HG02943 (cell line): ENCODE data around the gene SPECC1L.

Experiments
- ATAC-seq: cut with Tn5 transposase; IDR thresholded peaks from one replicate; pipeline ENCODE4 v1.9.1; 2021; ENCODE audit warnings: mild to moderate bottlenecking, low read depth, moderate library complexity; ENCODE audit not compliant: unreplicated experiment

The SPECC1L gene

GRCh38 chr22:24435861-24436371 lies 165.3 kb downstream of the SPECC1L start:
- ATAC-seq, result no peak

GRCh38 chr22:24436553-24436952 lies 165.9 kb downstream of the SPECC1L start:
- ATAC-seq, result no peak

GRCh38 chr22:24437091-24437490 lies 166.5 kb downstream of the SPECC1L start:
- no peak for ATAC-seq

GRCh38 chr22:24437741-24438328 lies 167.2 kb downstream of the SPECC1L start:
- no peak for ATAC-seq

DNA sequence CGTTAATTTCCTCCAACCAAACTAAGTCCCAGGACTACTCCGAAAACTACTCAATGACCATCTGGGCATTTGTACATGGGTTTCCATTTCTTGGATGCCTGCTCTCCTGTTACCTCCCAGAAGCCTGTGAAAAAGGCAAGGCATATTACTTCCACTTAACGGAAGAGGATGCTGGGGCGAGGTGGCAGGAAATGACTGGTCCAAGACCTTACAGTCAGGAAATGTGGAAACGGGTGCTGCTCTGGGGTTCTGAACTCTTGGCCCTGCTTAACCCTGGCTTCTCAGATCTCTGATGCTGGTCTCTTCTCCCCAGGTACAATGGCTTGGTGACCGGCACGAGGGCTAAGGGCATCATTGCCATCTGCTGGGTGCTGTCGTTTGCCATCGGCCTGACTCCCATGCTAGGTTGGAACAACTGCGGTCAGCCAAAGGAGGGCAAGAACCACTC lies 169.7 kb downstream of the SPECC1L start:
- ATAC-seq, result no peak

GRCh38 chr22:24440718-24441405 lies 170.2 kb downstream of the SPECC1L start:
- ATAC-seq, result no peak

DNA sequence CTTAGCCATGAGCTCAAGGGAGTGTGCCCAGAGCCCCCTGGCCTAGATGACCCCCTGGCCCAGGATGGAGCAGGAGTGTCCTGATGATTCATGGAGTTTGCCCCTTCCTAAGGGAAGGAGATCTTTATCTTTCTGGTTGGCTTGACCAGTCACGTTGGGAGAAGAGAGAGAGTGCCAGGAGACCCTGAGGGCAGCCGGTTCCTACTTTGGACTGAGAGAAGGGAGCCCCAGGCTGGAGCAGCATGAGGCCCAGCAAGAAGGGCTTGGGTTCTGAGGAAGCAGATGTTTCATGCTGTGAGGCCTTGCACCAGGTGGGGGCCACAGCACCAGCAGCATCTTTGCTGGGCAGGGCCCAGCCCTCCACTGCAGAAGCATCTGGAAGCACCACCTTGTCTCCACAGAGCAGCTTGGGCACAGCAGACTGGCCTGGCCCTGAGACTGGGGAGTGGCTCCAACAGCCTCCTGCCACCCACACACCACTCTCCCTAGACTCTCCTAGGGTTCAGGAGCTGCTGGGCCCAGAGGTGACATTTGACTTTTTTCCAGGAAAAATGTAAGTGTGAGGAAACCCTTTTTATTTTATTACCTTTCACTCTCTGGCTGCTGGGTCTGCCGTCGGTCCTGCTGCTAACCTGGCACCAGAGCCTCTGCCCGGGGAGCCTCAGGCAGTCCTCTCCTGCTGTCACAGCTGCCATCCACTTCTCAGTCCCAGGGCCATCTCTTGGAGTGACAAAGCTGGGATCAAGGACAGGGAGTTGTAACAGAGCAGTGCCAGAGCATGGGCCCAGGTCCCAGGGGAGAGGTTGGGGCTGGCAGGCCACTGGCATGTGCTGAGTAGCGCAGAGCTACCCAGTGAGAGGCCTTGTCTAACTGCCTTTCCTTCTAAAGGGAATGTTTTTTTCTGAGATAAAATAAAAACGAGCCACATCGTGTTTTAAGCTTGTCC lies 171.0 kb downstream of the SPECC1L start:
- ATAC-seq, result no peak

DNA sequence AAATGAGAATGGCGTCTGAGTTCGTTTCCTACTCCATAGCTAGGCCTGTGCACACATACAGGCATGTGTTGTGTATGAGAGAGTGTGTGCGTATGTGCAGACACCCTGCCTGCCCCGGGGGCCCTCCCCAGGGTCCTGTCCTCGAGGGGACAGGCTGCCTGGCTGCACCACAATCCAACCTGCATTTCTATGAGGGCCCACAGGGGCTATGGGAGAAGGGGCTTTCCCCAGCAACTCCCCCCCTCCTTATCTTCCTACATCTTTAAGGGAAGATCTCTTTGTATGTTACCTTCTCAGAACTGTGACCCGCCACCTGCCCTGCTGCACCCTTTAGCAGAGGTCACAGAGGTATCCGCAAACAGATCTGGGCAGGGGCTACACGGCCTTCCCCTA lies 171.7 kb downstream of the SPECC1L start:
- no peak for ATAC-seq

GRCh38 chr22:24443668-24444067 lies 173.0 kb downstream of the SPECC1L start:
- no peak for ATAC-seq

DNA sequence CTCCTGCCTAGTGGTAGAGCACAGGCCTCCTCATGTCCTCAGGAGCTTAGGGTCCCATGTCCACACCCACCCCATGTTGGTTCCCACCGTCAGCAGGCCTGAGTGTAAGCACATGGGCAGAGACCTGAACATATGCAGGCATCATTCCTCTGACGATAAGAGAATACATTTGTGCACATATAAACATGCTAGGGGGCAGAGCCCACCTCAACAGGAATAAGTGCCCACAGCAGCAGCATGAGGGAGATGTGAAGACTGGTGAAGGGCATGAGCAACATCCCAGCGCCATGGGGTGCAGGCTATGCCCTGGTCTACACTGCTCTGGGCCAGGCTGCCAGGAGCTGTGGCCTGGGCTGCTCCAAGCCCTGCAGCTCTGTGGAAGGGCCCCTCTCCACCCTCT lies 173.6 kb downstream of the SPECC1L start:
- no peak for ATAC-seq

DNA sequence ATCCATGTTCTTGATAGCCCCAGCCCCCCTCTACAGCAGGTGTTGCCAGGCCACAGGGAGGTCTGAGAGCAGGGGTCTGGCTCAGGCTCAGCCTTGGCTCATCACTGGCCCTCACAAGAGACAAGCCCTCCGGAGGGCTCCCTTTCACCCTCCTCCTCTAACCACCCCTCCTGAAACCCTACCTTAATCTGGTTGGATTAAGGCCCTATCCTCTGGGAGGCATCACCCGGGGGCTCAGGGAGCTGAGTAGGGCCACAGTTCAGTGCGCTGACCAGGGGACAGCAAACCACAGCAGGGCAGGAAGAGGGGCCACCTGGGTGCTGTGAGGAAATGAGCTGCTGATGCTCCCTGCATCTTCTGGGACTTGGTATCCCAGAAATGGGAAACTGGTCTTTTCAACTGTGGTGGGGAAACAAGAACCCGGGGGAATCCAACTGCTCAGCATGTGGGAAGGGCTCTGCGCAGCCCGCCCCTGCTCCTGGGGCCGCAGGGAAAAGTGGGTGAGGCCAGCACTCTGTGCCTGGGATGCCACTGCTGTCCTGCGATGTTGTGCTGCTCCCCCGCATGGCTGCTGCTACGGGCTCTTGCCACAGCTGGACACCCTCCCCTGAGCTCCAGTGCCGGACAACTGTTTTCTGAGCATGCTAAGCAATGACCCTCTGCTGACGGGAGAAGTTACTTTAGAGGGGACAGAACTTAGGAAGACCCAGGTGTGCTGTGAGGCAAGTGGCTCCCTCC lies 174.3 kb downstream of the SPECC1L start:
- ATAC-seq, result no peak

DNA sequence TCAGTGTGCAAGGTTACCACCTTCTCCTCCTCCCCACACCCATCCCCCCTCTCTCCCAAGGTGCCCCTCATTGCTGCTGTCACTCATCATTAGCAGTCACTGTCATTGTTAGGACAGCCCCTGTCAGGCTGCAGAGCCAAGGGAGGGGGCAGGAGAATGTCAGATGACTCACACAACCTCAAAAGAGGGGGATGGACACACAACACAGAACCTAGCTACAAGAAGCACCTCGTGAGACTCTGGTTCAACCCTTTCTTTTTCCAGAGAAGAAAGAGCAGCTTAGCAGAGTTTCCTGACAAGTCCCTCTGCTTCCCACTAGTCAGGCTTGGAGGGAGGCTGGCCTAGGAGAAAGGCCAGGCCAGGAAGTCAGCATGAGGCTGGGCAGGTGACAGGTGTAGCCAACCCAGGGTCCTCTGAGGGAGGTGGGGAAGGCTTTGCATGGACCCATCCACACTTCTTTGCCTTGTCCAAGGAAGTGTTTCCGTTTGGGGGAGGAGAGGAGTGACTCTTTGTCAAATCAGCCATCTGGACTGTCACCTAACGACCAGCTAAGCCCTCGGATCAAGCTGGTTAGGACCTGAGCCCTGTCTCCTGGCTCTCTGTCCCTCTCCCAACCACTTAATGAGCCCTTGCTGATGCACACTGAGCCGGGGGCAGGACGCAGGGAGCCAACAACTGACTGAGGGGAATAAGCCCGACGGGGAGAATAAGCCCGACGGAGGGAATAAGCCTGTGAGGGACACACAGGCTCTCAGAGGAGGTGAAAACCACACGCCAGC lies 175.0 kb downstream of the SPECC1L start:
- ATAC-seq, result no peak

DNA sequence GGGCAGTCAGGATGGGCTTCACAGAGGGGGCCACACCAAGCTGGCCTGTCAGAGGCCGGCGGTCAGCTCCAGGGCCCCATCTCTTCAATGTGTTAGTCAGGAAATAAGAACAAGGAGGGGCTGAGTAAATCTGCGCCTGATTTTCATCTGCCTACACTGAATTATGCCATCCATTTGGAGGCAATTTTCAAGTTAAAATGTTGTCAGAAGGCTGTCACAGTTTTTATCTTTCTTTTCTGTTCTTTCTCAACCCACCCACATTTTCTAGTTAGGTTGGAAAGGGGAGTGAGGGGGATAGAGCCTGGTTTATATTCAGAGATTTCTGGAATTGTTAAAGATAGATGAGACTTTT lies 175.6 kb downstream of the SPECC1L start:
- ATAC-seq, result no peak

DNA sequence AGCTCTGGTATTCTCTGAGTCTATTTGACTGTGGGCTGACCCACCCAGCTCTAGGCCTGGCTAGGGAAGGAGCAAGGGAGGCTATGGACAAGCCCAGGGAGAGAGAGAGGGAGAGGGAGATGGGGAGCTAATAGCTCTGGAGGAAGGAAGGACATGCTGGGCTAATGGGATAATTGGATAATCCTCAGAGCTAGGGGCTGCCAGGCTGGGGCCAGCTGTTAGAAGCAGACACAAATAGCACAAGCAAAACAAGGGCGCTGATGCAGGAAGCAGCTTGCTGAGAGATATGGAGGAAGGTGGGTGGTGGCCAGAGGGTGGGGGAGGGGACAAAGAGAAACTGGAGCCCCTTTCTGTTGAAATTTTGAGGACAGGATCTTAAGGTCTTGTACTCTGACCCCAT lies 180.0 kb downstream of the SPECC1L start:
- ATAC-seq, result no peak

DNA sequence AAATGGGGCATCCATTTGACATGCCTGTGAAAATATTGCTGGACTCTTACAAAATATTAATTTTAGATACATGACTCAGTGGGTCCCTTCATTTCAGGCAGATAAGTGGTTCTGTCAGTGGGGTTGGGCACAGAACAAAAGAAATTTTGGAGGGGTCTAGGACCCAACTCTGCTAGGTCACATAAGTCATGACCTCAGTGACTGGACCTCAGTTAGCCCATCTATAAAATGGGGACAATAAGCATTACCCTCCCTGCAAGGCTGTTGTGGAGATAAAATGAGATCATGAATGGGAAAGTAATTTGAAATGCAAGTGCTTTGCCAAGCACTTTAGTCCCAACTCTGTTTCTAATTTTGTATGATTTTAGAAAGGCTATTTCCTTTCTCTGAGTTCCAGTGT lies 180.5 kb downstream of the SPECC1L start:
- no peak for ATAC-seq

GRCh38 chr22:24453853-24454252 lies 183.2 kb downstream of the SPECC1L start:
- no peak for ATAC-seq

GRCh38 chr22:24455039-24455438 lies 184.4 kb downstream of the SPECC1L start:
- no peak for ATAC-seq

DNA sequence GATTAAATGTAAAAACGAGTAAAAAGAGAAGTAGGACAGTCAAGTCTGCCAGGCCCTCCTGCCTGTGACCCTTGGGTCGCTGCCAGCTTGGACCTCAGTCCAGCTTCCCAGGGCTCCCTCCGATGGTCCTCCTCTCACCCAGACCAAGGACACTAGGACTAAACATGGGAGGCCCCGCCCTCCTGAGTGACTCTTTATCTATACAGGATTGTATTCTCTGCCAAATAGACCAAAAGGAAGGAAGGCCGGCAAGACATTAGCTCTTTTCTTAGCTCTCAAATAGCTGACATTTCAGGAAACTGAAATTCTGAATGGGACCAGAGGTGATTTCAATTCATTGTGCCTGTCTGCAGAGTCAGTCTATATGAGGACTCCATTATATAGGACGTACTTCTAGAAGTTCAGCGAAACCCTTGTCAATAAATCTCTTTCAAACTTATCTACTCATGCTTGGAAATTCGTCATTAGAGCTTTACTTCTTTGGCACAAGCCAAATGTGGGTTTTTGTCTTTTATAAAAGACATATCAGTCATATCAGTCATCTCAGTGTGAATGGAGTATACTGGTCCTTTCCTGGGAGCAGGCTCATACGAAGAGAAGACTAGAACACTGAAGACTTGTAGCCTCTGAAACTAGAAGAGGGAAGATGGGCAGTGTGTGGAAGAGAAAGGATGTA lies 185.3 kb downstream of the SPECC1L start:
- ATAC-seq, result no peak

- ATAC-seq, result no peak
Measured at GRCh38 chr22:24457894-24458420, 187.3 kb downstream of the SPECC1L start.
